AG09319 (cell line): ENCODE data around the gene SHISA9.

Experiments used
- DNase-seq: peaks from one replicate; pipeline ENCODE4 v3.0.0-alpha.2; 2010; ENCODE audit warnings: low read depth; ENCODE audit errors: extremely low read depth
- TF ChIP-seq, protein P1 (sequence below): IDR thresholded peaks from 2 replicates; pipeline ENCODE4 v1.5.1; 2011; ENCODE audit warnings: low read depth, mild to moderate bottlenecking, inconsistent platforms, low read length, moderate library complexity

SHISA9 gene

DNA sequence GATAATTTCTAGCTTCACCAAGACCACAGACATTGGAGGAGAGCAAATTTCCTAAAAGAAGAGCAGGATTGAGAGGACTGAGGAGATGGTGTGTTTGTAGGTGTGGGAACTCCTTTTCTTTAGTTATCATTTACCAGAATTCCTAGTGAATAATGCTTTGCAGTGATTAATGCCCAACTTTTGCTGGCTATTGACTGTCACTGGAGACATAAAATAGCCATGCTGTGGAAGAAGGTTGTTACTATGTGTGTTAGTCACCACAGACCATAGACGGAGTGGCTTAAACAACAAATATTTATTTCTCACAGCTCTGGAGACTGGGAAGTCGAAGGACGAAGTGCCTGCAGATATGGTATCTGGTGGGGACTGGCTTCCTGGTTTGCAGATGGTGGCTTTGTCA lies 179.1 kb downstream of the SHISA9 start:
- TF ChIP-seq, protein P1, sequence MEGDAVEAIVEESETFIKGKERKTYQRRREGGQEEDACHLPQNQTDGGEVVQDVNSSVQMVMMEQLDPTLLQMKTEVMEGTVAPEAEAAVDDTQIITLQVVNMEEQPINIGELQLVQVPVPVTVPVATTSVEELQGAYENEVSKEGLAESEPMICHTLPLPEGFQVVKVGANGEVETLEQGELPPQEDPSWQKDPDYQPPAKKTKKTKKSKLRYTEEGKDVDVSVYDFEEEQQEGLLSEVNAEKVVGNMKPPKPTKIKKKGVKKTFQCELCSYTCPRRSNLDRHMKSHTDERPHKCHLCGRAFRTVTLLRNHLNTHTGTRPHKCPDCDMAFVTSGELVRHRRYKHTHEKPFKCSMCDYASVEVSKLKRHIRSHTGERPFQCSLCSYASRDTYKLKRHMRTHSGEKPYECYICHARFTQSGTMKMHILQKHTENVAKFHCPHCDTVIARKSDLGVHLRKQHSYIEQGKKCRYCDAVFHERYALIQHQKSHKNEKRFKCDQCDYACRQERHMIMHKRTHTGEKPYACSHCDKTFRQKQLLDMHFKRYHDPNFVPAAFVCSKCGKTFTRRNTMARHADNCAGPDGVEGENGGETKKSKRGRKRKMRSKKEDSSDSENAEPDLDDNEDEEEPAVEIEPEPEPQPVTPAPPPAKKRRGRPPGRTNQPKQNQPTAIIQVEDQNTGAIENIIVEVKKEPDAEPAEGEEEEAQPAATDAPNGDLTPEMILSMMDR = no peak
- no peak for DNase-seq

- TF ChIP-seq, protein P1 = no peak
- DNase-seq = no peak
Measured at GRCh38 chr16:13081825-13082331, 180.5 kb downstream of the SHISA9 start.

DNA sequence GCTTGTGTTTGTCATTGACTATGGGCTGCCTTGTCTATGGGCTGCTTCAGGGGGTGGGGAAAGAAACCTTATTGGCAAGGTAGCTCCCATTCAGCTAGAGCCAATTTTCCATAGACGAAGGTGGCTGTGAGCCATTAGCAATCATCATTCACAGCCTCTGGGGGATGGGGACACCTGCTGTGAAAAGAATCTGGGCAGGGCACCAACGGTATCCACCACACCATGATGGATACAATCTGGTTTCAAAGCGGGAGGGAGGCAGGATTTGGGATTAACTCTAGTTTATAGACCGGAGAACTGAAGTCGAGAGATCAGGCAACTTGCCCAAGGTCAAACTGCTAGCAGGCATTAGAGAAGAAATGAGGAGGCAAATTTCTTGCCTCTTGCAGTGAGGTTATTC lies 182.3 kb downstream of the SHISA9 start:
- no peak for DNase-seq
- TF ChIP-seq, protein P1 = no peak

- DNase-seq = no peak
- TF ChIP-seq, protein P1 = no peak
Measured at GRCh38 chr16:13084331-13084730, 182.9 kb downstream of the SHISA9 start.

GRCh38 chr16:13093661-13094060 lies 192.3 kb downstream of the SHISA9 start:
- TF ChIP-seq, protein P1 = no peak
- no peak for DNase-seq

DNA sequence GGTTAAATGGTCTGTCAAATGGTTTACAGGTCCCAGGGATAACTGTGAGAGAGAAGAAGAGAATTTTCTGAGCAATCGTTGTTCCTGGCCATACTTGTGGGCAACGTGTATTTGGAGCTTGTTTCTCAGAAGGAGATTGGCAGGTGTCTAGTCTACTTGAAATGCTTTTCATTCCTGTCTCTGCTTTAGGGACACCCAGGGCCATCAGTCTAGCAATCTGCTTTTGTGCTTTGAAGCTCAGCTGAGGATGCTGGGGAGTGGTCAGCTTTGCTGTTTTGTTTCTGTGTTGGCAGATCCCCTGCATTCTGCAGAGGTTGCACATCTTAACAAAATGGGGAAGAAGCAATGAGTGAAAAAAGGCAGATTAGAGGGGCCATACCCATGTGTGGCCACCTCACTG lies 193.7 kb downstream of the SHISA9 start:
- TF ChIP-seq, protein P1 = no peak
- no peak for DNase-seq

DNA sequence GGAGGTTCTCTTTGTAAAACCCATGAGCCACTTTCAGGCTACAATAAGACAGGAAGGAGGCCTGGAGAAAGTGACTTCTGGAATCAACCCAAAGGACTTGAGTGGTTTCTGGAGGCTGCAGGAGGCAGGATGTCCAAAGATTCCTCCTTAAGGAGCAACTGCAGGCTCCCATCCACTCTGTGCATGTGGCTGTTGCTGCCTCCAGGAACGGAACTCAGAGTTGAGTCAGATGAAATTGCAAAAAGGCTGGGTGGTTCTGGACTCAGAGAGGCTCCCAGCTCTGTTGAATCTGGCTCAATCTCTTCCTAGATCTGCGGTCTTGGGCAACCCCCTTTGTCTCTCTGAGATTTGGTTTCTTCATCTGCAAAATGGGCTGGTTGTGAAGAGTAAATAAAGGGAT lies 197.1 kb downstream of the SHISA9 start:
- no peak for DNase-seq
- TF ChIP-seq, protein P1 = no peak
